DND-41 (cell line): ENCODE measurements around the gene PEPD.

ENCODE experiments used
- EZH2 ChIP-seq: IDR thresholded peaks from 3 replicates; pipeline ENCODE4 v1.6.1; 2012; ENCODE audit warnings: borderline replicate concordance, low read depth, mild to moderate bottlenecking, moderate library complexity, low read length, inconsistent platforms; ENCODE audit not compliant: severe bottlenecking
- TF ChIP-seq, protein P1 (sequence below): IDR thresholded peaks from 2 replicates; pipeline ENCODE4 v1.5.1; 2012; ENCODE audit warnings: borderline replicate concordance, low read length, moderate library complexity, mild to moderate bottlenecking; ENCODE audit not compliant: poor library complexity, severe bottlenecking; ENCODE audit errors: extremely low read depth

DNA sequence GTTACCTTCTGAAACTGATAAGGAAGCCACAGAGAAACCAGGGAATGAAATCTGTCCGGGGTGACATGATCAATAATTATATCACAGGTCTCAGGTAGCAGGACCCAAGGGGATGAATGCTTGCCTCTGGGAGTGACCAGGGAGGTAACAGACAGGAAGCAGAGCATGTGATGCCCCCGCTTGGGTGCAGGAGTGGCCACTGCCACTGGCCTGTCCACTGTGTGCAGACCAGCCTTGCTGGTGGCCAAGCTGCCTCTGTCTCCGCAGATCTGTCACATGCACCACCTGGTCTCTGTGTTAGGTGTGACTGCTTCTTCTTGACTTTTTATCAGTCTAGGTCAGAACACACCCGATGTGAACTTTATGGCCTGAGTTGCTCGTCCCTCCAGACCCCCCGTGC, 71.8 kb downstream of the PEPD start:
- TF ChIP-seq EZH2: no peak
- TF ChIP-seq, protein P1, sequence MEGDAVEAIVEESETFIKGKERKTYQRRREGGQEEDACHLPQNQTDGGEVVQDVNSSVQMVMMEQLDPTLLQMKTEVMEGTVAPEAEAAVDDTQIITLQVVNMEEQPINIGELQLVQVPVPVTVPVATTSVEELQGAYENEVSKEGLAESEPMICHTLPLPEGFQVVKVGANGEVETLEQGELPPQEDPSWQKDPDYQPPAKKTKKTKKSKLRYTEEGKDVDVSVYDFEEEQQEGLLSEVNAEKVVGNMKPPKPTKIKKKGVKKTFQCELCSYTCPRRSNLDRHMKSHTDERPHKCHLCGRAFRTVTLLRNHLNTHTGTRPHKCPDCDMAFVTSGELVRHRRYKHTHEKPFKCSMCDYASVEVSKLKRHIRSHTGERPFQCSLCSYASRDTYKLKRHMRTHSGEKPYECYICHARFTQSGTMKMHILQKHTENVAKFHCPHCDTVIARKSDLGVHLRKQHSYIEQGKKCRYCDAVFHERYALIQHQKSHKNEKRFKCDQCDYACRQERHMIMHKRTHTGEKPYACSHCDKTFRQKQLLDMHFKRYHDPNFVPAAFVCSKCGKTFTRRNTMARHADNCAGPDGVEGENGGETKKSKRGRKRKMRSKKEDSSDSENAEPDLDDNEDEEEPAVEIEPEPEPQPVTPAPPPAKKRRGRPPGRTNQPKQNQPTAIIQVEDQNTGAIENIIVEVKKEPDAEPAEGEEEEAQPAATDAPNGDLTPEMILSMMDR: no peak
